Activated naive CD8-positive, alpha-beta T cell treated with anti-CD3 and anti-CD28 coated beads, Interleukin-2, amount 50 U/mL, for 24 hours (primary cell): ENCODE data around the gene PIP4K2A.

Source experiments
- ATAC-seq: fragments of 150-1000 bp; cut with Tn5 transposase; one replicate; pipeline ENCODE4 v1.10.0; 2021
- DNase-seq: peaks from one replicate; pipeline ENCODE4 v3.0.0; 2021
- H3K27ac Mint-ChIP-seq: one replicate; pipeline ENCODE4 v1.8.0; 2021; ENCODE audit warnings: mild to moderate bottlenecking, mixed read lengths
- H3K27me3 Mint-ChIP-seq: one replicate; pipeline ENCODE4 v1.8.0; 2021; ENCODE audit warnings: mixed read lengths
- H3K36me3 Mint-ChIP-seq: one replicate; pipeline ENCODE4 v1.8.0; 2021; ENCODE audit warnings: low read depth, mixed read lengths
- H3K4me1 Mint-ChIP-seq: one replicate; pipeline ENCODE4 v1.8.0; 2021; ENCODE audit warnings: mixed read lengths
- H3K4me3 Mint-ChIP-seq: one replicate; pipeline ENCODE4 v1.8.0; 2021; ENCODE audit warnings: mild to moderate bottlenecking, moderate library complexity, mixed read lengths
- H3K9me3 Mint-ChIP-seq: one replicate; pipeline ENCODE4 v1.8.0; 2021; ENCODE audit warnings: mixed read lengths

The PIP4K2A gene

DNA sequence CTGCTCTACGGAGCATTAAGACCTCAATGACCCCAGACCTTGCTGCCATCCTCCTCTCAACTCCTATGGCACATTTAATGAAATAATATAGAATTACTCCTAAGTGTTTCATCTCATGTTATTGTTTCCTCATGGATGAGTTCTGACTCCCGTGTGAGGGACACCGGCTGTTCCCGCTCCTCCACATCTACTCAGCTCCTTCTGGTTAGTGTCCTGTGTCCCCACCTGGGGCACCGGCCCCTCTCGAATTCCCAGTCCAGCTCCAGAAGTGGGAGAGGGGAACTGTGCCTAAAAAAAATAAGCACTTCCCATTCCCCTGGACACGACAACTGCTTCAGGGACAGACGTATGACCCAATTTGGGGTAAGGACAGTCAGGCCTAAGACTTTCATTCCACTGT is 58.3 kb downstream of the PIP4K2A start:
- Mint-ChIP-seq H3K4me3 (peak overlapping the region; percentile 61), H3K36me3 (peaks cover 22% of the 10 kb centered on the region), H3K27ac (peak overlapping the region; percentile 91), H3K4me1 (peaks cover 100% of the 10 kb centered on the region), H3K9me3 (no peaks in the 10 kb centered on the region), H3K27me3 (no peaks in the 10 kb centered on the region)
- DNase-seq = no peak
- no peak for ATAC-seq

DNA sequence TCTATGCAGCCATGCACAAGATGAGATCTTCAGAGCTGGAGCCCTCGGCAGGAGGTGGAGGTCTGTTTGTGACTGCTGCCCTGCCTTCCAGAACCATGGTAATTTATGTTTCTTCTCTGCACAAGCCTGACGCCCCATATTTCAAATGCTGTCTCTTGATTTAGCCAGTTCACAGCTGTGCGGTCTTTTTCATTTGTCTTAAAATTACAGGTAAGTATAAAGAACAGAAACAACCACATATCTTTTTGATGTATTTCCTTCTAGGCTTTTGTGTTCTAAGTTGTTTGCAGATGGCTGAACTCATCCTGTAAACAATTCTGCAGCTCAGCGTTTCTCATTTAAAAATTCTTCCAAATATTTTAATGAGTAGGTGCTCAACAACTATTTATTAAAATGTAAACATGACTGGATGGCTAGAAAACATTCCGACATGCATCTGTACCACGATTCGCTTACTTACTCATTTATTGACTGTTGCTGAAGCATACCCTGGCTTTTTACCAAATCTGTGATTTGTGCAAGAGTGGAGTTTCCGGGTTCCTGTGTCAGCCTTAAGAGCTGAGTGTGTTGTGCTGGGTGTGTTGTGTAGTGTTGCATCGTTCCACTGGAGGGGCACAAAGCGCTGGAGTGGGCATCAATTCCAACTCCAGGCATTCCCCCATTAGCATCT is 58.9 kb downstream of the PIP4K2A start:
- peaks cover 22% of the 10 kb centered on the region for H3K36me3 Mint-ChIP-seq
- H3K27ac Mint-ChIP-seq = peak overlapping the region; percentile 91
- DNase-seq (no peak), ATAC-seq (no peak)
- H3K9me3 Mint-ChIP-seq = no peaks in the 10 kb centered on the region
- H3K4me3 Mint-ChIP-seq = peak overlapping the region; percentile 61
- H3K4me1 Mint-ChIP-seq = peaks cover 100% of the 10 kb centered on the region
- H3K27me3 Mint-ChIP-seq = no peaks in the 10 kb centered on the region

DNA sequence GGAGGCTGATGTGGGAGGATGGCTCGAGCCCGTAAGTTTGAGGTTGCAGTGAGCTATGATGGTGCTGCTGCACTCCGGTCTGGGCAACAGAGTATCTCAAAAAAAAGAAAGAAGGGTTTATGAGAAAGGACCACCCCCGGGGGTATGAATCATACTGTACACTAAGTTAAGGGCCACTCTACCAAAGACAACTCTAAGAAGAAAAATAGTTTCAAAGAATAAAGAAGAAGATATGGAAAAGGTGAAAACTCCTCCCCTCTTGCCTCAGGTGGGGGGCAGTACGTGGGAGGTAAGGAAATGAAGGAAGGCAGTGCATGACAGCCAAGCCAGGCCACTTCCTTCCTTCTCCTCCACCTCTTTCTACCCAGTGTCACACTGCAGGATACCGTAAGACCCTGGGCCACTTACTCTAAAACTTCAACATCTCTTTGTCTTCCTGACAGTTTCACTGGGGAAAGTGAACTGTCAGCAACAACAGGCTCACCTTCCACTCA is 61.3 kb downstream of the PIP4K2A start:
- peak overlapping the region; percentile 77 for H3K4me3 Mint-ChIP-seq
- ATAC-seq = peak; percentile 79
- peak; percentile 55 for DNase-seq
- peaks cover 22% of the 10 kb centered on the region for H3K36me3 Mint-ChIP-seq
- H3K27me3 Mint-ChIP-seq = no peaks in the 10 kb centered on the region
- H3K27ac Mint-ChIP-seq = peak overlapping the region; percentile 97
- peaks cover 100% of the 10 kb centered on the region for H3K4me1 Mint-ChIP-seq
- no peaks in the 10 kb centered on the region for H3K9me3 Mint-ChIP-seq

DNA sequence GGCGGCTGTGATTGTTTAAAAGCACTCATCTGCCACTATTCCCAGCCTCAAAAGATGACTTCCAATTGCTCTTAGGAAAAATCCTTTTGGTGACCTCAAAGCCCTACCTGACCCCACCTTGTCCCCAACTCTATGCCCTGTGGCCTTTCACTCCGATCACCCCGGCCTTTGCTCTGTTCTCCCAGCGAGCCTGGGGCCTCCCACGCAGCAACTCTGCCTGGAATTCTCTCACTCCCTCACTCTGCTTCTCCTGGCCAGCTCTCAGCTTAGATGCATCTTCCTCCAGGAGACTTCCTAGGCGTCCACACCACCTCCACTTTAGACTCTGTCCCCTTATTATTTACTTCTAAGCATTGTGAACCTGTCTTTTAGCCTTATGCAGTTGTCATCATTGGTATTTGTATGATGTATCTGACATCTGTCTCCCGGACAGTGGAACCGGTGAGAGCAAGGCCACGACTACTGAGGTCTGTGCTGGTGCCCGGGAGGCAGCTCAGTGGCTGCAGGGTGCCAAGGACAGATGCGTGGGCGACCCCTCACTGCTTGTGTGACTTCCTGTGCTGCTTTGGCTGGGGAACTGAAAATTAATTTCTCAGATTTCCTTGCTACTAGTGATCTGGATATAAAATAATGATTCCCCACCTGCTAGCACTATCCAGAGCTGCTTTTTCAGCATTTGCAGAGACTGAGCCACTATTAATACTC is 63.0 kb downstream of the PIP4K2A start:
- peaks cover 20% of the 10 kb centered on the region for H3K36me3 Mint-ChIP-seq
- peak; percentile 10 for ATAC-seq

DNA sequence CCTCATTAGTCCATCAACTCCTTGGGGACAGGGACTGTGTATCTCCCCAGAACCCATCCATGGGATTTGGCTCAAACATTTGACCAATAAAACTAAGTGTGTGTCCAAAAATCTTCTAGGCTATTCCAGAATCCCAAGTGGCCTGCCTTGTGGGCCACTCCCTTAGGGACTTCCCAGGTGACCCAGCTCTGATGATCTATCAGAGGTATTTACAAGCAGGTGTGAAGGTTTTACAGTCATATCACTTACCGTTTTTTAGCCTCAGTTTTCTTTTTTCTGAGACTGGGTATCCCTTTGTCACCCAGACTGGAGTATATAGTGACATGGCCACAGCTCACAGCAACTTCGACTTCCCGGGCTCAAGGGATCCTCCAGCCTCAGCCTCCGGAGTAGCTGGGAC is 64.4 kb downstream of the PIP4K2A start:
- Mint-ChIP-seq H3K36me3 (peaks cover 17% of the 10 kb centered on the region), H3K4me1 (peaks cover 96% of the 10 kb centered on the region), H3K27ac (peak overlapping the region; percentile 98), H3K27me3 (no peaks in the 10 kb centered on the region), H3K9me3 (no peaks in the 10 kb centered on the region), H3K4me3 (peak overlapping the region; percentile 75)
- DNase-seq (no peak), ATAC-seq (no peak)

More for the DNA sequence above, 63.0 kb downstream of the PIP4K2A start:
- peak; percentile 63 for DNase-seq
- peaks cover 100% of the 10 kb centered on the region for H3K4me1 Mint-ChIP-seq
- peak overlapping the region; percentile 77 for H3K4me3 Mint-ChIP-seq
- no peaks in the 10 kb centered on the region for H3K9me3 Mint-ChIP-seq
- no peaks in the 10 kb centered on the region for H3K27me3 Mint-ChIP-seq
- peak overlapping the region; percentile 98 for H3K27ac Mint-ChIP-seq

DNA sequence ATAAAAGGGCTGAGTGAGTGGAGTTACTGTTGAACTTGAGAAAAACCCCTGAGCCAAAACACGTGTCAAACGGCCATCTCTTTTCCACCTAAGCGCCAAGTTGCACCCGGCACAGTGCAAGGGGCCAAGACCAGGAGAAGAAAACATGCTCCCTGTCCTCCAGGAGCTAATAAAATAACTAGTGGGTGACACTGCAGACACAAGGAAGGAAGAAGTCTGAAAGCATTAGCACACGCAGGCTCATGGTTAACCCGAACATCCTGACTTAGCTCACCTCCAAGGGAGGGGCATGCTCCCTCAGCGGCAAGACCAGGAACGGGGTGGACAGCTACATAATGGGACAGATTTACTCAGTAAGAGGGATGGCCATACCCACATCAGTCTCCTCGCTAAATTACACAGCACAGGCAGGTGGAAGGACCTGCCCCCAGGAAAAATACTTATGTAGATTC is 65.0 kb downstream of the PIP4K2A start:
- H3K9me3 Mint-ChIP-seq = no peaks in the 10 kb centered on the region
- no peaks in the 10 kb centered on the region for H3K27me3 Mint-ChIP-seq
- DNase-seq (peak; percentile 46), ATAC-seq (peak; percentile 50)
- peak overlapping the region; percentile 75 for H3K4me3 Mint-ChIP-seq
- H3K27ac Mint-ChIP-seq = peak overlapping the region; percentile 98
- peaks cover 96% of the 10 kb centered on the region for H3K4me1 Mint-ChIP-seq
- H3K36me3 Mint-ChIP-seq = peaks cover 22% of the 10 kb centered on the region

DNA sequence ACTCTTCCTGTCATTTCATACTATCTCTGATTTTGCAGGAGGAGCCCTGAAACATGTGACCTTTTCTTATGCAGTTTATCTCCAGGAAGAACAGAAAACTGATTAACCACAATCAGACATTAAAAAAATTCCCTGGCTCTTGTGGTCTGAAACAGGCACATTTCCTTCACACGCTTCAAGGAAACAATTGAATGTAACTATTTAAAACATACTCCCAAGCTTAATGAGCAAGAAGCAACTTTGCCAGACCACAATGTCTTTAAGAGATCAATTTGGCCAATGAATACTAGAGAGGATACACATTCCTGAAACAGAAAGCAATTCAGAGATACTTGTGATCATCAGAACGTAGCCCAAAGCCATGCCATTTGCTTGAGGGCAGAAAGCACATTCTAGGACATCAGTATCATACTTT is 65.8 kb downstream of the PIP4K2A start:
- no peak for DNase-seq
- Mint-ChIP-seq H3K36me3 (peaks cover 27% of the 10 kb centered on the region), H3K27me3 (no peaks in the 10 kb centered on the region), H3K4me1 (peaks cover 96% of the 10 kb centered on the region), H3K27ac (peak overlapping the region; percentile 98), H3K9me3 (no peaks in the 10 kb centered on the region), H3K4me3 (peak overlapping the region; percentile 75)
- ATAC-seq = peak; percentile 16

DNA sequence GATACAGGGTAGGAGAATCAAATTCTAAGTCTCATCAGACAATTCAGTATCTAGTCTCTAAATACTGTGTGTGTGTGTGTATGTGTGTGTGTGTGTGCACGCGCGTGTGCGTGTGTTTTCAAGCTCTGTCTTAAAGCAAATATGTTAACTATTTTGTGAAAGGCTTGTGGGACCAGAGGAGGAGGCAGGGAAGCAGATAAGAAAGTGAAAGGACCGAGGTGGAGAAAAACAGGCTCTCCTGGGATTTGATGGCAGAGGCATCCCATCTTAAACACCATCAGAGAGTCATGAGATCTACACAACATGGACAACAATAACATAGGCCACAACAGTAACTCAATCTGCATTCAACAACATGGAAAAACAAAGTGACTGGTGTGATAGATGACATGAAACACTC is 67.1 kb downstream of the PIP4K2A start:
- ATAC-seq (no peak), DNase-seq (no peak)
- H3K9me3 Mint-ChIP-seq = no peaks in the 10 kb centered on the region
- H3K4me1 Mint-ChIP-seq = peaks cover 94% of the 10 kb centered on the region
- peak overlapping the region; percentile 75 for H3K4me3 Mint-ChIP-seq
- peaks cover 15% of the 10 kb centered on the region for H3K36me3 Mint-ChIP-seq
- no peaks in the 10 kb centered on the region for H3K27me3 Mint-ChIP-seq
- peak overlapping the region; percentile 98 for H3K27ac Mint-ChIP-seq

DNA sequence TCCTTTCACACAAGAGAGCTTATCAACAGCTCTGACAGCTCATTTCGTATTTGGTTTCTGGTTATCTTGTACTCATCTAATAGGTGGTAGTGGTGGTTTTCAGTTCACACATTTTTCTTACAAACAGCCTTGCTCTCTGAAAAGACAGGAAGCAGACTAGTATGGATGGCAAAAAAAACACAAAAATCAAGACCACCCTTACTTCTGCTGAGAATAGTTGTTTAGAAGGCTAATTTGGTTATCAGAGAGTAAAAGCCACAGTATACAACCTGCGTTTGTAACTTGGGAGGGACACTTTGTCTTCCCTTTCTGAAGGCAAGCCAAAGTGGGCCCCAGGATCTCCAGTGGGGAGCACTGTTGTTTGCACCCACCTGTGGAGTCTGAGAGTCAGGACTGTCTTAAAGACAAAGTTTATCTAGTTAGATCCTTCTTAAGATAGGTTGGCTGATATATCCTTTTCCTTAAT is 68.0 kb downstream of the PIP4K2A start:
- Mint-ChIP-seq H3K36me3 (peaks cover 22% of the 10 kb centered on the region), H3K27ac (peak overlapping the region; percentile 98), H3K27me3 (no peaks in the 10 kb centered on the region), H3K9me3 (no peaks in the 10 kb centered on the region), H3K4me3 (peak overlapping the region; percentile 75), H3K4me1 (peaks cover 93% of the 10 kb centered on the region)
- DNase-seq = no peak
- peak; percentile 59 for ATAC-seq

DNA sequence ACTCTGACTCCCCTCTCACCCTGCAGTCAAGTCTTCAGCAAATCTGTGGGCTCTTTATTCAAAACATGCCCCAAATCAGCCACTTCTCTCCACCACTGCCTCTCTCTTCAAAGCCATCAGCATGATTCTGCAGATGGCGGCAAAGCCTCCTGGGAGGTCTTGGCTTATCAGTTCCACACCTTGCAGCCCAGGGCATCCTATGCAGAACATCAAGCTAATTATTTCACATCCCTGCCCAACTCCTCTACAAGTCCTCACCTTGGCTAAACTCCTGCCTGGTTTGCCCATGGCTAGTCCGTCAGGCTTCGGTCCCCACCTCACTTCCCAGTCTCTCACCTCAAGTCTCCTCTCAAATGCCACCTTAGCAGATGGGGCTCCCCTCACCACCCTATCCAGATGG is 70.2 kb downstream of the PIP4K2A start:
- Mint-ChIP-seq H3K4me1 (peaks cover 92% of the 10 kb centered on the region), H3K27ac (peak overlapping the region; percentile 81), H3K36me3 (peaks cover 22% of the 10 kb centered on the region), H3K27me3 (no peaks in the 10 kb centered on the region), H3K9me3 (no peaks in the 10 kb centered on the region), H3K4me3 (peak overlapping the region; percentile 5)
- DNase-seq (no peak), ATAC-seq (no peak)

DNA sequence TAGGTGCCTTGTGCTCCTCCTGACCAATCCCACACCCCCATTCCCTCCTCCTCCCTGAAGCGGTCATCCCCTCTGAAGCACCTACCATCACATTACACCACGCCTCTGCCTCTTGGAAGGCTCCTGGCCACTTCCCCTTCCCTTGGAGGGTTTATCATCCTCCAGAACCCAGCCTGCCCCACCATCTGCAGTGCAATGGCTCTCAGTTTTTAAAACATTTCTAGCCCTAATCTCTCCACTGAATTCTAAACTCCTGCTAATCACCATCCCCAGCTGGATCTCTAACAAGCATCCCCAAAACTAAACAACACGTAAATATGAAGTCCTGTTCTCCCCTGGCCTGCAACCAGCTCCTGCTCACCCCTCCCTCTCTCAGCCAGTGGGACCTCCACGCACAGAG is 70.6 kb downstream of the PIP4K2A start:
- no peak overlapping the region for H3K4me3 Mint-ChIP-seq
- ATAC-seq (no peak), DNase-seq (no peak)
- peak overlapping the region; percentile 81 for H3K27ac Mint-ChIP-seq
- H3K4me1 Mint-ChIP-seq = peaks cover 92% of the 10 kb centered on the region
- H3K9me3 Mint-ChIP-seq = no peaks in the 10 kb centered on the region
- no peaks in the 10 kb centered on the region for H3K27me3 Mint-ChIP-seq
- H3K36me3 Mint-ChIP-seq = peaks cover 22% of the 10 kb centered on the region

DNA sequence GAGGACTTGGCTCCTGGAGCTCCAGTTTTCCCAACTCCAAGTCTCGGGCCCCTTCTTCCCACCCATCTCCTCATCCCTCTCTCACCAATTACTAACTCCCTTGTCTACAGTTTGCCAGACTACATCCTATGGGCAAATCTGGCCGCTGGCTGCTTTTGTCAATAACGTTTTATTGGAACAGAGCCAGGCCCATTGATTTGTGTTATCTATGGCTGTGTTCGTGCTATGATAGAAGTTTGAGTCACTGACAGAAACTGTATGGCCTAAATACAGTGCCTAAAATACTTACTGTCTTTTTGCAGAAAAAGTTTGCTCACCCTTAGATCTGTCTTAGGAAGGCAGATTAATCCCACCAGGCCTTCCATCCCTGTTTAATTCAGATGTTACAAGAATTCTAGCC is 71.3 kb downstream of the PIP4K2A start:
- DNase-seq (no peak), ATAC-seq (no peak)
- Mint-ChIP-seq H3K9me3 (no peaks in the 10 kb centered on the region), H3K4me3 (no peak overlapping the region), H3K4me1 (peaks cover 92% of the 10 kb centered on the region), H3K27ac (peak overlapping the region; percentile 81), H3K36me3 (peaks cover 22% of the 10 kb centered on the region), H3K27me3 (no peaks in the 10 kb centered on the region)

DNA sequence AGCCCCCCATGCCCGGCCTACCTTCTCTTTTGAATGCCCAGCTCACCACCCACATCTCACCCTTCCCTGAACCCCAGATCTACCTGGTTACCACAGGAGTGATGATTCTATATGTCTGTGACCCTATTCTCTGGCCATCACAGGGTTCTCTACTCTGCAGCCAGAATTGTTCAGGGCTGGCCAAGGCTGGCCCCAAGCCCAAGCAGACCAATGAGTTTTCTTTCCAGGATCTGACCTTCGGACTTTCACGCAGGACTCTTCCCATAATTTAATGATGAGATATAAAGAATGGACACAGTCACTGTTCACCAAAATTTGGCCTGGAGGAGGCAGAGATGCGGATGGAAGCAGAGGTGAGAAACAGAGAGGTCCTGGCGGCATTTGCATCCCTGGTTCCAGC is 72.6 kb downstream of the PIP4K2A start:
- H3K36me3 Mint-ChIP-seq = peaks cover 24% of the 10 kb centered on the region
- peaks cover 4% of the 10 kb centered on the region for H3K9me3 Mint-ChIP-seq
- ATAC-seq (no peak), DNase-seq (no peak)
- no peak overlapping the region for H3K4me3 Mint-ChIP-seq
- peak overlapping the region; percentile 44 for H3K27ac Mint-ChIP-seq
- H3K4me1 Mint-ChIP-seq = peaks cover 90% of the 10 kb centered on the region
- H3K27me3 Mint-ChIP-seq = no peaks in the 10 kb centered on the region

DNA sequence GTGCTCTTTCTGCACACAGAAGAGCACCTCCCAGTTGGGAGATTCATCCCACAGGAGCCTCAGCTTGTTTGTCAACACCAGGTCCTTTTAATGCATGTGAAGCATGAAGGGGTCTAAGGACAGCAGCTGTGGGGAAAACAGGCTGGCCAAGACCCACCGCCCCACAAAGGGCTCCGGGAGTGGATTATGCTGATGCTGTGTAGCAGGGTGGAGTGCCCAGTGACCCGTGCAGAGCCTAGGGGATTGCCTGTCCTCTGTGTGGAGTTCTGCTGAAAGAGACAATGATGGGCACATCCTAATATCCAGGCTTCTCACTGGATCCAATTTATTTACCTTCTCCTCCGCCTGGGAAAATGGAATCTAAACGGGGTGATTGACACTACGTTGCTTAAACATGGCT is 74.0 kb downstream of the PIP4K2A start:
- Mint-ChIP-seq H3K9me3 (peaks cover 8% of the 10 kb centered on the region), H3K27ac (no peak overlapping the region), H3K4me1 (peaks cover 94% of the 10 kb centered on the region), H3K36me3 (peaks cover 33% of the 10 kb centered on the region), H3K4me3 (no peak overlapping the region), H3K27me3 (no peaks in the 10 kb centered on the region)
- ATAC-seq = no peak
- DNase-seq = no peak

DNA sequence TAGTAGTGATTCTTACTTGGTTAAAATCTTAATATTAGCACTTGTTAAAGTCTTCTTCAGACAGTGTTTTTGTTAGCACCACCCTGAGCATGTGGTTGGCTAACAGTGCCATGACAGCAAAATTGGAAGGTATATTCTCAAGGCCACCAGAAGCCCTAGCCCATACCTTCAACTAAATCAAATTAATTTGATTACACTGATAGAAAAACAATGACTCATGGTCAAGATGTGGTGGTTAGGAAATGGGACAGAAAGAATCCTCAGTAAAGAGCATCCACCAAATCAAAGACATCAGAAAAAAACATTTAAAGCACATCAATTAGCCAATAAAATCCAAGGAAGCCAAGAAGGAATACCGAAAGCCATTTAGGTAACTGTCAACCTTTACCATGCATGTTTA is 75.5 kb downstream of the PIP4K2A start:
- Mint-ChIP-seq H3K4me1 (peaks cover 94% of the 10 kb centered on the region), H3K4me3 (no peak overlapping the region), H3K27me3 (no peaks in the 10 kb centered on the region), H3K9me3 (peaks cover 8% of the 10 kb centered on the region), H3K36me3 (peaks cover 29% of the 10 kb centered on the region), H3K27ac (no peak overlapping the region)
- DNase-seq (no peak), ATAC-seq (no peak)
